Brain microvascular endothelial cell (primary cell): Measurements from ENCODE around the gene PIK3CA.
"Not testable (repeated sequence)": the region's sequence is repeated elsewhere in the genome, so short reads cannot be mapped to it uniquely, and the experiment has no call there.

ENCODE experiments used
- DNase-seq: peaks from one replicate; pipeline ENCODE4 v3.0.0-alpha.2; 2020
- H3K27ac ChIP-seq: fragments of 250-450 bp; sonication (Bioruptor Pico); 2 replicates; pipeline ENCODE4 v1.5.1; 2020; ENCODE audit warnings: mild to moderate bottlenecking, moderate library complexity
- H3K27me3 ChIP-seq: fragments of 250-450 bp; sonication (Bioruptor Pico); replicated peaks from 2 replicates; pipeline ENCODE4 v1.5.1; 2020; ENCODE audit warnings: mild to moderate bottlenecking
- H3K36me3 ChIP-seq: fragments of 250-450 bp; sonication (Bioruptor Pico); replicated peaks from 2 replicates; pipeline ENCODE4 v1.5.1; 2020; ENCODE audit warnings: mild to moderate bottlenecking
- H3K4me3 ChIP-seq: 2 replicates; pipeline ENCODE4 v1.5.1; 2011; ENCODE audit warnings: low read depth, mild to moderate bottlenecking, control low read depth, low read length, moderate library complexity
- CTCF ChIP-seq: IDR thresholded peaks from 2 replicates; pipeline ENCODE4 v1.5.1; 2011; ENCODE audit warnings: low read depth, mild to moderate bottlenecking, moderate library complexity, low read length, control low read depth, inconsistent platforms; ENCODE audit errors: missing control alignments
- in situ Hi-C: cut with HindIII; loops from 2 replicates; pipeline ENCODE4 v1.10.0; 2017; ENCODE audit warnings: low sequenced_read_pairs, low pct_ligation_motif_present

The PIK3CA gene

GRCh38 chr3:179108086-179108485, 40.1 kb upstream of the PIK3CA start:
- in situ Hi-C loops, result no loop called here
- no peak overlapping the region for H3K4me3 ChIP-seq
- H3K27me3 ChIP-seq, result no peaks in the 10 kb centered on the region
- DNase-seq, result peak; percentile 63
- H3K36me3 ChIP-seq, result no peaks in the 10 kb centered on the region
- H3K27ac ChIP-seq, result peak overlapping the region; percentile 47
- no peak for TF ChIP-seq CTCF

GRCh38 chr3:179113903-179114302, 34.3 kb upstream of the PIK3CA start:
- in situ Hi-C loops, result no loop called here
- Histone ChIP-seq H3K27ac (no peak overlapping the region), H3K36me3 (no peaks in the 10 kb centered on the region), H3K4me3 (no peak overlapping the region), H3K27me3 (no peaks in the 10 kb centered on the region)
- TF ChIP-seq CTCF, result no peak
- DNase-seq, result peak; percentile 6

GRCh38 chr3:179115444-179115843, 32.7 kb upstream of the PIK3CA start:
- in situ Hi-C loops, H3K27ac ChIP-seq, H3K4me3 ChIP-seq, H3K36me3 ChIP-seq, H3K27me3 ChIP-seq: not testable (repeated sequence)
- peak; percentile 16 for DNase-seq

GRCh38 chr3:179116816-179117215, 31.3 kb upstream of the PIK3CA start:
- no peak for TF ChIP-seq CTCF
- H3K27me3 ChIP-seq, result no peaks in the 10 kb centered on the region
- H3K27ac ChIP-seq, result no peak overlapping the region
- H3K4me3 ChIP-seq, result no peak overlapping the region
- in situ Hi-C loops, result no loop called here
- no peak for DNase-seq
- H3K36me3 ChIP-seq, result no peaks in the 10 kb centered on the region

GRCh38 chr3:179132191-179132890, 15.8 kb upstream of the PIK3CA start:
- in situ Hi-C loops, result not testable (repeated sequence)

GRCh38 chr3:179133575-179133974, 14.6 kb upstream of the PIK3CA start:
- H3K36me3 ChIP-seq, result no peaks in the 10 kb centered on the region
- in situ Hi-C loops, result no loop called here
- no peak for TF ChIP-seq CTCF
- no peaks in the 10 kb centered on the region for H3K27me3 ChIP-seq
- H3K27ac ChIP-seq, result no peak overlapping the region
- no peak for DNase-seq
- H3K4me3 ChIP-seq, result no peak overlapping the region

More at GRCh38 chr3:179132191-179132890, 15.8 kb upstream of the PIK3CA start:
- not testable (repeated sequence) for H3K4me3 ChIP-seq, H3K27ac ChIP-seq, DNase-seq, H3K36me3 ChIP-seq, H3K27me3 ChIP-seq

- H3K4me3 ChIP-seq, result no peak overlapping the region
- no peak for TF ChIP-seq CTCF
- in situ Hi-C loops, result no loop called here
- no peaks in the 10 kb centered on the region for H3K36me3 ChIP-seq
- DNase-seq, result no peak
- no peaks in the 10 kb centered on the region for H3K27me3 ChIP-seq
- no peak overlapping the region for H3K27ac ChIP-seq
These were observed 12.0 kb upstream of the PIK3CA start for GRCh38 chr3:179136195-179136594.
